ENCODE results near the gene THBS3.

The THBS3 gene

GRCh38 chr1:155187456-155187891 is 20.2 kb downstream of the THBS3 start:
- Histone ChIP-seq H3K9ac (ENCODE audit: low read length) (no peak overlapping the region), H3K4ac (ENCODE audit: low read depth, low read length) (no peak overlapping the region), H3K4me1 (ENCODE audit: control insufficient read depth, low read depth, low read length) (no peaks in the 10 kb centered on the region), H2BK5ac (ENCODE audit: low read length) (no peak overlapping the region), H3K27me3 (ENCODE audit: insufficient read depth, low read length, poor library complexity) (no peaks in the 10 kb centered on the region), H3K79me1 (ENCODE audit: low read length) (no peaks in the 10 kb centered on the region), H3K18ac (ENCODE audit: low read length) (no peak overlapping the region), H3K56ac (ENCODE audit: low read length) (no peak overlapping the region), H4K5ac (ENCODE audit: low read length) (no peak overlapping the region), H3K27ac (ENCODE audit: low read depth, low read length) (no peak overlapping the region), H3K4me3 (ENCODE audit: low read length) (no peak overlapping the region), H3K23ac (ENCODE audit: low read length) (no peak overlapping the region), H3K79me2 (ENCODE audit: control insufficient read depth, insufficient read depth, low read length) (no peaks in the 10 kb centered on the region), H2AK5ac (ENCODE audit: low read length) (no peak overlapping the region), H2BK15ac (replicated peaks; ENCODE audit: low read depth) (no peak overlapping the region), H3K36me3 (ENCODE audit: control insufficient read depth, insufficient read depth, low read length) (no peaks in the 10 kb centered on the region), H2BK120ac (ENCODE audit: low read depth, low read length) (no peak overlapping the region), H3K4me2 (ENCODE audit: low read length) (no peak overlapping the region), H4K8ac (ENCODE audit: low read depth, low read length) (no peak overlapping the region)
- no CpG with 5 or more reads among the region's 16 CpGs for WGBS (ENCODE audit: extremely low coverage, insufficient coverage, low lambda C conversion rate)
- no peak for DNase-seq

DNA sequence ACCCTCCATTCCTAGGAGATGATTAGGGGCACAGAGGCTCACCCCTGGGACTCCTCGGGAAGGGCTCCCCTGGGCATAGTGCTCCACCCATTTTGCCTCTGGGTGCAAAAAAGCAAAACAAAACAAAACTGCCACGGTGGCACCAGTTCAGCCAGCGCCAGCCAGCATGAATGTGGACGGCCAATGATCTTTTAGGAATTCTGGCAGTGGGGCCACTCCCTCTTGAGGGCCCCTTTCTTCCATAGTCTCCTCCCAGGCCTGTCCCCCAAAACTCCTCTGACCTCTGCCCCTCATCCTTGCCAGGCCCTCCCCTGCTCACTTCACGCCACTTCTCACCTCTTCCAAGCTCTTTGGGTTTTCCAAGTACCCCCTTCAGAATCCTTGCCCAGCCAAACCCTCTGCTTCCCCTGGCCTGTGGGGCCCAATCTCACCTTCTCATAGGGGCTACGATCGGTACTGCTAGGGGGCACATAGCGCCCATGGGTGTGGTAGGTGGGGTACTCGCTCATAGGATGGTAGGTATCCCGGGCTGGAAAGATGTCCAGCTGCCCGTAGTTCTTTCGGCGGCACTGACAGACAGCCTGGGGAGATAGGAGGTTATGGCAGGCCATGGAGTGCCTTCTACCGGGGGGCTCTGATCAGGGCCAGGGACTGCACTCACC is 20.8 kb downstream of the THBS3 start:
- H3K9ac ChIP-seq (ENCODE audit: low read length), result no peak overlapping the region
- H3K36me3 ChIP-seq (ENCODE audit: control insufficient read depth, insufficient read depth, low read length), result no peaks in the 10 kb centered on the region
- H3K56ac ChIP-seq (ENCODE audit: low read length), result no peak overlapping the region
- no peaks in the 10 kb centered on the region for H3K4me1 ChIP-seq (ENCODE audit: control insufficient read depth, low read depth, low read length)
- H2BK15ac ChIP-seq (replicated peaks; ENCODE audit: low read depth), result no peak overlapping the region
- H3K27ac ChIP-seq (ENCODE audit: low read depth, low read length), result no peak overlapping the region
- DNase-seq, result no peak
- H3K79me2 ChIP-seq (ENCODE audit: control insufficient read depth, insufficient read depth, low read length), result no peaks in the 10 kb centered on the region
- H2BK120ac ChIP-seq (ENCODE audit: low read depth, low read length), result no peak overlapping the region
- H3K27me3 ChIP-seq (ENCODE audit: insufficient read depth, low read length, poor library complexity), result no peaks in the 10 kb centered on the region
- H2BK5ac ChIP-seq (ENCODE audit: low read length), result no peak overlapping the region
- no peak overlapping the region for H3K23ac ChIP-seq (ENCODE audit: low read length)
- WGBS (ENCODE audit: extremely low coverage, insufficient coverage, low lambda C conversion rate), result no CpG with 5 or more reads among the region's 14 CpGs
- no peak overlapping the region for H3K4me2 ChIP-seq (ENCODE audit: low read length)
- no peak overlapping the region for H3K4me3 ChIP-seq (ENCODE audit: low read length)
- no peak overlapping the region for H2AK5ac ChIP-seq (ENCODE audit: low read length)
- no peaks in the 10 kb centered on the region for H3K79me1 ChIP-seq (ENCODE audit: low read length)
- no peak overlapping the region for H3K4ac ChIP-seq (ENCODE audit: low read depth, low read length)
- H4K5ac ChIP-seq (ENCODE audit: low read length), result no peak overlapping the region
- H3K18ac ChIP-seq (ENCODE audit: low read length), result no peak overlapping the region
- H4K8ac ChIP-seq (ENCODE audit: low read depth, low read length), result no peak overlapping the region

DNA sequence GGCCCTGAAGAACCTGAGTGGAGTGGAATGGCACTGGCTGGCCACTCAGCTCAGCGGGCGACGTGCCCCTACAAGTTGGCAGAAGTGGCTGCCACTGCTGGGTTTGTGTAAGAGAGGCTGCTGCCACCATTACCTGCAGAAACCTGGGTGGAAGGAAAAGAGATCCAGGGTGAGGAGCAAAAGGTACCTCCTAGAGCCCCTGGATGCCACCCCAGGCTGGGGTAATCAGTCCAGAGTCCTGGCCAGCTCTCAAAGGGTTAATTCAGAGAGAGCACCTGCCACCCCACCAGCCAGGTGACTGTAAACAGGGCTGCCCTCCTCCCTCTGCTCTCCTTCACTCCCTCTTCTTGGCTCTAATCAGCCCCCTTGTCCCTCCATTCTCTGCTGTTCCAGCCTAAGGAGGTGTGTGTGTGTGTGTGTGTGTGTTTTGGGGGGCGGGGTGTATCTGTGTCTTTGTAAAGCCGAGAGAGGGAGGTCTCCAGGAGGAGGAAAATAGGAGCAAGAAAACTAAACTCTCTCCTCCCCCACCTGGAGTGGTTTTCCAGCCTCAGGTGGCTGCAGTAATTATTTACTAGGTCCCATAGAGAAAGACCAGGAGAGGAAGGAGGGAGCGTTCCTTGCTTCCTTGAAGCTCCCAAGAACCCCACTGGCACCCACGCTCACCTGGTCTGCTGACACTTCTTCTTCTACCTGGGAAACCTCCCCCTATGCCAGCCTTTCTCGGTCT is 21.5 kb downstream of the THBS3 start:
- no CpG with 5 or more reads among the region's 8 CpGs for WGBS (ENCODE audit: extremely low coverage, insufficient coverage, low lambda C conversion rate)
- DNase-seq, result no peak
- H3K23ac ChIP-seq (ENCODE audit: low read length), result no peak overlapping the region
- H3K4me1 ChIP-seq (ENCODE audit: control insufficient read depth, low read depth, low read length), result no peaks in the 10 kb centered on the region
- H2BK120ac ChIP-seq (ENCODE audit: low read depth, low read length), result no peak overlapping the region
- H3K36me3 ChIP-seq (ENCODE audit: control insufficient read depth, insufficient read depth, low read length), result no peaks in the 10 kb centered on the region
- H3K9ac ChIP-seq (ENCODE audit: low read length), result no peak overlapping the region
- H3K79me2 ChIP-seq (ENCODE audit: control insufficient read depth, insufficient read depth, low read length), result no peaks in the 10 kb centered on the region
- H3K18ac ChIP-seq (ENCODE audit: low read length), result no peak overlapping the region
- H2BK15ac ChIP-seq (replicated peaks; ENCODE audit: low read depth), result no peak overlapping the region
- H2AK5ac ChIP-seq (ENCODE audit: low read length), result no peak overlapping the region
- no peak overlapping the region for H2BK5ac ChIP-seq (ENCODE audit: low read length)
- H4K5ac ChIP-seq (ENCODE audit: low read length), result no peak overlapping the region
- H4K8ac ChIP-seq (ENCODE audit: low read depth, low read length), result no peak overlapping the region
- no peak overlapping the region for H3K4me3 ChIP-seq (ENCODE audit: low read length)
- H3K4ac ChIP-seq (ENCODE audit: low read depth, low read length), result no peak overlapping the region
- no peaks in the 10 kb centered on the region for H3K27me3 ChIP-seq (ENCODE audit: insufficient read depth, low read length, poor library complexity)
- no peak overlapping the region for H3K4me2 ChIP-seq (ENCODE audit: low read length)
- H3K56ac ChIP-seq (ENCODE audit: low read length), result no peak overlapping the region
- H3K79me1 ChIP-seq (ENCODE audit: low read length), result no peaks in the 10 kb centered on the region
- H3K27ac ChIP-seq (ENCODE audit: low read depth, low read length), result no peak overlapping the region

- Histone ChIP-seq H3K9ac (ENCODE audit: low read length) (no peak overlapping the region), H3K36me3 (ENCODE audit: control insufficient read depth, insufficient read depth, low read length) (no peaks in the 10 kb centered on the region), H3K4me1 (ENCODE audit: control insufficient read depth, low read depth, low read length) (no peaks in the 10 kb centered on the region), H3K23ac (ENCODE audit: low read length) (no peak overlapping the region), H3K27me3 (ENCODE audit: insufficient read depth, low read length, poor library complexity) (no peaks in the 10 kb centered on the region), H4K5ac (ENCODE audit: low read length) (no peak overlapping the region), H2BK15ac (replicated peaks; ENCODE audit: low read depth) (no peak overlapping the region), H3K4ac (ENCODE audit: low read depth, low read length) (no peak overlapping the region), H2AK5ac (ENCODE audit: low read length) (no peak overlapping the region), H3K79me2 (ENCODE audit: control insufficient read depth, insufficient read depth, low read length) (no peaks in the 10 kb centered on the region), H2BK5ac (ENCODE audit: low read length) (no peak overlapping the region), H3K4me3 (ENCODE audit: low read length) (no peak overlapping the region), H3K18ac (ENCODE audit: low read length) (no peak overlapping the region), H2BK120ac (ENCODE audit: low read depth, low read length) (no peak overlapping the region), H3K27ac (ENCODE audit: low read depth, low read length) (no peak overlapping the region), H3K79me1 (ENCODE audit: low read length) (no peaks in the 10 kb centered on the region), H3K56ac (ENCODE audit: low read length) (no peak overlapping the region), H4K8ac (ENCODE audit: low read depth, low read length) (no peak overlapping the region), H3K4me2 (ENCODE audit: low read length) (no peak overlapping the region)
- no CpG with 5 or more reads among the region's 6 CpGs for WGBS (ENCODE audit: extremely low coverage, insufficient coverage, low lambda C conversion rate)
- DNase-seq, result no peak
Measured at GRCh38 chr1:155185783-155186066, 22.0 kb downstream of the THBS3 start.

- Histone ChIP-seq H3K27ac (ENCODE audit: low read depth, low read length) (no peak overlapping the region), H3K4me3 (ENCODE audit: low read length) (no peak overlapping the region), H3K36me3 (ENCODE audit: control insufficient read depth, insufficient read depth, low read length) (no peaks in the 10 kb centered on the region), H4K8ac (ENCODE audit: low read depth, low read length) (no peak overlapping the region), H3K56ac (ENCODE audit: low read length) (no peak overlapping the region), H3K4me2 (ENCODE audit: low read length) (no peak overlapping the region), H3K23ac (ENCODE audit: low read length) (no peak overlapping the region), H2AK5ac (ENCODE audit: low read length) (no peak overlapping the region), H3K9ac (ENCODE audit: low read length) (no peak overlapping the region), H3K4me1 (ENCODE audit: control insufficient read depth, low read depth, low read length) (no peaks in the 10 kb centered on the region), H3K27me3 (ENCODE audit: insufficient read depth, low read length, poor library complexity) (no peaks in the 10 kb centered on the region), H3K79me2 (ENCODE audit: control insufficient read depth, insufficient read depth, low read length) (no peaks in the 10 kb centered on the region), H4K5ac (ENCODE audit: low read length) (no peak overlapping the region), H2BK120ac (ENCODE audit: low read depth, low read length) (no peak overlapping the region), H2BK5ac (ENCODE audit: low read length) (no peak overlapping the region), H3K18ac (ENCODE audit: low read length) (no peak overlapping the region), H2BK15ac (replicated peaks; ENCODE audit: low read depth) (no peak overlapping the region), H3K79me1 (ENCODE audit: low read length) (no peaks in the 10 kb centered on the region), H3K4ac (ENCODE audit: low read depth, low read length) (no peak overlapping the region)
- no CpG with 5 or more reads among the region's 21 CpGs for WGBS (ENCODE audit: extremely low coverage, insufficient coverage, low lambda C conversion rate)
- DNase-seq, result no peak
Measured at GRCh38 chr1:155184835-155185782, 22.6 kb downstream of the THBS3 start.

Measured in mesendoderm (in vitro differentiated cells).